IMR-90 (cell line): Measurements from ENCODE around the gene BRF1.

ENCODE experiments used
- CHD1 ChIP-seq: IDR thresholded peaks from 2 replicates; pipeline ENCODE4 v1.6.1; 2012; ENCODE audit warnings: low read depth, low read length, improper control_type of control experiment
- MXI1 ChIP-seq: IDR thresholded peaks from 2 replicates; pipeline ENCODE4 v1.6.1; 2012; ENCODE audit warnings: low read depth, mild to moderate bottlenecking, low read length, moderate library complexity, borderline replicate concordance
- POLR2A ChIP-seq: IDR thresholded peaks from 2 replicates; pipeline ENCODE4 v1.6.1; 2012; ENCODE audit warnings: mild to moderate bottlenecking, low read depth, low read length
- TF ChIP-seq, protein P1 (sequence below): conservative IDR thresholded peaks from 2 replicates; pipeline ENCODE4 v1.5.1; 2012; ENCODE audit warnings: mild to moderate bottlenecking, low read depth, low read length, improper control_type of control experiment

DNA sequence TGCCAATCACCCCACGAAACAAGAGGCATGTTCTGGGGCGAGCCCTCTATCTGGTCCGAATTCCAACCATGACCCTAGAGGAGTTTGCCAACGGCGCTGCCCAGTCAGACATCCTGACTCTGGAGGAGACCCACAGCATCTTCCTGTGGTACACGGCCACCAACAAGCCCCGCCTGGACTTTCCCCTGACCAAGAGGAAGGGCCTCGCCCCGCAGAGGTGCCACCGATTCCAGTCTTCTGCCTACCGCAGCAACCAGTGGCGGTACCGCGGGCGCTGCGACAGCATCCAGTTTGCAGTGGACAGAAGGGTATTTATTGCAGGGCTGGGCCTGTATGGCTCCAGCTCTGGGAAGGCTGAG lies 50.8 kb downstream of the BRF1 start:
- TF ChIP-seq, protein P1, sequence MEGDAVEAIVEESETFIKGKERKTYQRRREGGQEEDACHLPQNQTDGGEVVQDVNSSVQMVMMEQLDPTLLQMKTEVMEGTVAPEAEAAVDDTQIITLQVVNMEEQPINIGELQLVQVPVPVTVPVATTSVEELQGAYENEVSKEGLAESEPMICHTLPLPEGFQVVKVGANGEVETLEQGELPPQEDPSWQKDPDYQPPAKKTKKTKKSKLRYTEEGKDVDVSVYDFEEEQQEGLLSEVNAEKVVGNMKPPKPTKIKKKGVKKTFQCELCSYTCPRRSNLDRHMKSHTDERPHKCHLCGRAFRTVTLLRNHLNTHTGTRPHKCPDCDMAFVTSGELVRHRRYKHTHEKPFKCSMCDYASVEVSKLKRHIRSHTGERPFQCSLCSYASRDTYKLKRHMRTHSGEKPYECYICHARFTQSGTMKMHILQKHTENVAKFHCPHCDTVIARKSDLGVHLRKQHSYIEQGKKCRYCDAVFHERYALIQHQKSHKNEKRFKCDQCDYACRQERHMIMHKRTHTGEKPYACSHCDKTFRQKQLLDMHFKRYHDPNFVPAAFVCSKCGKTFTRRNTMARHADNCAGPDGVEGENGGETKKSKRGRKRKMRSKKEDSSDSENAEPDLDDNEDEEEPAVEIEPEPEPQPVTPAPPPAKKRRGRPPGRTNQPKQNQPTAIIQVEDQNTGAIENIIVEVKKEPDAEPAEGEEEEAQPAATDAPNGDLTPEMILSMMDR: no peak
- TF ChIP-seq CHD1: no peak
- no peak for TF ChIP-seq POLR2A
- no peak for TF ChIP-seq MXI1
